H1 (cell line): ENCODE data around the gene RFXANK. TPM values are rescaled to one million over a fixed set of nuclear protein-coding genes. Genes with fewer than 3 reads are reported as not detected.

Experiments
- CTCF ChIA-PET: fragments of 300-600 bp; sonication (Branson Sonifier 250); formaldehyde crosslinking; loops from one replicate; lab custom pipeline; 2021; ENCODE audit not compliant: partially characterized antibody; lab: Charles Lee
- POLR2A ChIA-PET: fragments of 300-600 bp; sonication (Branson Sonifier 250); formaldehyde crosslinking; loops from one replicate; lab custom pipeline; 2021; ENCODE audit warnings: inconsistent platforms; ENCODE audit not compliant: partially characterized antibody; lab: Charles Lee
- DNase-seq, 2 experiments: peaks; one replicate each; pipeline versions ENCODE4 v3.0.0 to v3.0.0-alpha.2; 2010 to 2022; ENCODE audit warnings: low spot score in 2 of 2, low read depth in 1 of 2, mixed read lengths in 1 of 2
- FAIRE-seq: peaks from 2 replicates; lab custom pipeline; 2011; peaks lifted over from hg19 to GRCh38; lab: Jason Lieb, UNC
- H2AFZ ChIP-seq: 2 replicates; pipeline ENCODE4 v1.8.1; 2012; ENCODE audit warnings: low read length, inconsistent platforms
- H2AK5ac ChIP-seq: 2 replicates; pipeline ENCODE4 v1.6.1; 2013; ENCODE audit warnings: low read depth, low read length
- H2BK120ac ChIP-seq: replicated peaks from 2 replicates; pipeline ENCODE3; 2013; ENCODE audit warnings: low read depth, low read length, inconsistent platforms
- H2BK12ac ChIP-seq: 2 replicates; pipeline ENCODE4 v1.6.1; 2013; ENCODE audit warnings: low read depth, low read length
- H2BK15ac ChIP-seq: 2 replicates; pipeline ENCODE4 v1.6.1; 2013; ENCODE audit warnings: low read length
- H2BK20ac ChIP-seq: 2 replicates; pipeline ENCODE4 v1.6.1; 2013; ENCODE audit warnings: low read length
- H2BK5ac ChIP-seq: 2 replicates; pipeline ENCODE4 v1.6.1; 2013; ENCODE audit warnings: low read depth, low read length
- H3K14ac ChIP-seq: 2 replicates; pipeline ENCODE4 v1.6.1; 2013; ENCODE audit warnings: inconsistent platforms; ENCODE audit not compliant: insufficient read length
- H3K18ac ChIP-seq: 2 replicates; pipeline ENCODE4 v1.6.1; 2013; ENCODE audit warnings: low read length; ENCODE audit errors: extremely low read depth
- H3K23ac ChIP-seq: 2 replicates; pipeline ENCODE4 v1.6.1; 2013; ENCODE audit warnings: inconsistent platforms; ENCODE audit not compliant: insufficient read length
- H3K23me2 ChIP-seq: 2 replicates; pipeline ENCODE4 v1.6.1; 2013; ENCODE audit warnings: low read depth, low read length
- H3K27ac ChIP-seq: 2 replicates; pipeline ENCODE4 v1.6.1; 2011; ENCODE audit warnings: low read depth, low read length, inconsistent platforms
- H3K27me3 ChIP-seq, 4 experiments: replicated peaks in 1 of 4; 1 replicate in 1 of 4; 2 replicates in 3 of 4; pipeline versions ENCODE4 v1.6.1 to v1.8.1; 2011 to 2013; ENCODE audit warnings: low read length in 3 of 4, mild to moderate bottlenecking in 3 of 4, inconsistent platforms in 2 of 4, mixed read lengths in 2 of 4, moderate library complexity in 1 of 4; ENCODE audit not compliant: control insufficient read depth in 3 of 4, insufficient read depth in 3 of 4; ENCODE audit errors: extremely low read depth in 1 of 4
- H3K36me3 ChIP-seq, 4 experiments: 2 replicates each; pipeline versions ENCODE4 v1.6.1 to v1.8.1; 2011 to 2013; ENCODE audit warnings: mild to moderate bottlenecking in 4 of 4, low read length in 3 of 4, moderate library complexity in 2 of 4, control low read depth in 1 of 4, inconsistent platforms in 1 of 4; ENCODE audit not compliant: insufficient read depth in 4 of 4, control insufficient read depth in 2 of 4
- H3K4ac ChIP-seq: replicated peaks from 2 replicates; pipeline ENCODE3; 2013; ENCODE audit warnings: low read length, low read depth, mixed read lengths, inconsistent platforms; ENCODE audit not compliant: insufficient read length
- H3K4me1 ChIP-seq, 4 experiments: replicated peaks in 1 of 4; 1 replicate in 1 of 4; 2 replicates in 3 of 4; pipeline versions ENCODE4 v1.6.1 to v1.8.1; 2011 to 2013; ENCODE audit warnings: low read length in 3 of 4, inconsistent platforms in 2 of 4, mixed read lengths in 1 of 4; ENCODE audit not compliant: insufficient read depth in 4 of 4, control insufficient read depth in 3 of 4
- H3K4me2 ChIP-seq, 2 experiments: 2 replicates each; pipeline versions ENCODE4 v1.6.1 to v1.8.1; 2011 to 2013; ENCODE audit warnings: low read depth in 2 of 2, low read length in 2 of 2, control low read depth in 1 of 2, inconsistent platforms in 1 of 2, mild to moderate bottlenecking in 1 of 2; ENCODE audit not compliant: insufficient read depth in 1 of 2
- H3K4me3 ChIP-seq, 4 experiments: fragments of 200-600, 300-600 bp in 1 of 4; sonication (generic), shearing (Covaris generic), sonication (Bioruptor Twin) in 1 of 4; 2 replicates each; pipeline versions ENCODE4 v1.5.1 to v1.8.1; 2011 to 2016; ENCODE audit warnings: low read length in 4 of 4, low read depth in 3 of 4, control low read depth in 2 of 4, inconsistent platforms in 2 of 4, mild to moderate bottlenecking in 2 of 4, mixed read lengths in 1 of 4, moderate library complexity in 1 of 4; ENCODE audit not compliant: insufficient read depth in 2 of 4; ENCODE audit errors: extremely low read depth in 1 of 4
- H3K56ac ChIP-seq: replicated peaks from 2 replicates; pipeline ENCODE3; 2013; ENCODE audit warnings: low read depth, mild to moderate bottlenecking, mixed read lengths, low read length, inconsistent platforms; ENCODE audit not compliant: insufficient read length
- H3K79me1 ChIP-seq: 2 replicates; pipeline ENCODE4 v1.6.1; 2013; ENCODE audit warnings: low read depth, low read length, control low read depth
- H3K79me2 ChIP-seq, 2 experiments: 2 replicates each; pipeline versions ENCODE4 v1.6.1 to v1.8.1; 2012 to 2013; ENCODE audit warnings: low read length in 2 of 2, mild to moderate bottlenecking in 2 of 2, inconsistent platforms in 1 of 2; ENCODE audit not compliant: insufficient read depth in 2 of 2, control insufficient read depth in 1 of 2
- H3K9ac ChIP-seq, 4 experiments: replicated peaks in 1 of 4; 1 replicate in 1 of 4; 2 replicates in 3 of 4; pipeline versions ENCODE4 v1.6.1 to v1.8.1; 2011 to 2013; ENCODE audit warnings: low read depth in 3 of 4, low read length in 3 of 4, control low read depth in 2 of 4, mild to moderate bottlenecking in 2 of 4, moderate library complexity in 2 of 4, inconsistent platforms in 1 of 4; ENCODE audit errors: extremely low read depth in 1 of 4
- H3K9me3 ChIP-seq, 2 experiments: 2 replicates each; pipeline versions ENCODE4 v1.6.1 to v1.8.1; 2012 to 2013; ENCODE audit warnings: mild to moderate bottlenecking in 2 of 2, moderate library complexity in 2 of 2, control low read depth in 1 of 2, inconsistent platforms in 1 of 2, low read depth in 1 of 2, low read length in 1 of 2, mixed read lengths in 1 of 2; ENCODE audit not compliant: insufficient read depth in 2 of 2
- H4K20me1 ChIP-seq, 2 experiments: replicated peaks in 1 of 2; 2 replicates each; pipeline versions ENCODE3 to v1.8.1; 2011 to 2013; ENCODE audit warnings: inconsistent platforms in 2 of 2, low read length in 2 of 2, mild to moderate bottlenecking in 1 of 2; ENCODE audit not compliant: insufficient read depth in 2 of 2, control insufficient read depth in 1 of 2
- H4K5ac ChIP-seq: 2 replicates; pipeline ENCODE4 v1.6.1; 2013; ENCODE audit warnings: low read length, low read depth, mixed read lengths, inconsistent platforms; ENCODE audit not compliant: insufficient read length
- H4K8ac ChIP-seq: 2 replicates; pipeline ENCODE4 v1.8.0; 2013; ENCODE audit warnings: mild to moderate bottlenecking, moderate library complexity, low read length, inconsistent platforms; ENCODE audit not compliant: insufficient read depth; ENCODE audit errors: extremely low read depth
- H4K91ac ChIP-seq: replicated peaks from 2 replicates; pipeline ENCODE3; 2013; ENCODE audit warnings: low read length, mixed read lengths, inconsistent platforms; ENCODE audit not compliant: insufficient read length
- CBX5 ChIP-seq: fragments of 300-800, 300-1000 bp; sonication (generic); IDR thresholded peaks from 2 replicates; pipeline ENCODE4 v1.7.1; 2016; ENCODE audit warnings: antibody characterized with exemption, low read length, low read depth
- CHD1 ChIP-seq: IDR thresholded peaks from 2 replicates; pipeline ENCODE4 v1.6.1; 2012; ENCODE audit warnings: low read depth, low read length, improper control_type of control experiment
- EP300 ChIP-seq, 2 experiments: IDR thresholded peaks; 1 replicate in 1 of 2; 2 replicates in 1 of 2; pipeline ENCODE4 v1.6.1; 2011 to 2012; ENCODE audit warnings: low read depth in 2 of 2, low read length in 2 of 2, mild to moderate bottlenecking in 2 of 2, borderline replicate concordance in 1 of 2, inconsistent platforms in 1 of 2, moderate library complexity in 1 of 2
- GABPA ChIP-seq: IDR thresholded peaks from 2 replicates; pipeline ENCODE4 v1.6.1; 2011; ENCODE audit warnings: mild to moderate bottlenecking, low read length, moderate library complexity, borderline replicate concordance; ENCODE audit not compliant: insufficient read depth
- HDAC2 ChIP-seq, 2 experiments: fragments of 300-600 bp in 1 of 2; sonication (generic) in 1 of 2; IDR thresholded peaks; 2 replicates each; pipeline ENCODE4 v1.6.1; 2011 to 2012; ENCODE audit warnings: low read depth in 2 of 2, low read length in 2 of 2, mild to moderate bottlenecking in 2 of 2, moderate library complexity in 2 of 2, borderline replicate concordance in 1 of 2, inconsistent platforms in 1 of 2
- HDAC6 ChIP-seq: IDR thresholded peaks from one replicate; pipeline ENCODE4 v1.7.1; 2012; ENCODE audit warnings: low read depth, mild to moderate bottlenecking, inconsistent platforms, low read length, moderate library complexity
- RAD21 ChIP-seq, 2 experiments: IDR thresholded peaks in 1 of 2; conservative IDR thresholded peaks in 1 of 2; 2 replicates each; pipeline ENCODE4 v1.6.1; 2011; ENCODE audit warnings: low read depth in 2 of 2, low read length in 2 of 2, improper control_type of control experiment in 1 of 2, inconsistent platforms in 1 of 2, mild to moderate bottlenecking in 1 of 2, moderate library complexity in 1 of 2
- RFX5 ChIP-seq: IDR thresholded peaks from 2 replicates; pipeline ENCODE4 v1.6.1; 2011; ENCODE audit warnings: low read depth, low read length, improper control_type of control experiment, borderline replicate concordance
- TAF1 ChIP-seq: IDR thresholded peaks from 2 replicates; pipeline ENCODE4 v1.6.1; 2011; ENCODE audit warnings: mild to moderate bottlenecking, low read depth, low read length
- TEAD4 ChIP-seq: IDR thresholded peaks from 2 replicates; pipeline ENCODE4 v1.6.1; 2012; ENCODE audit warnings: low read depth, low read length, inconsistent platforms, mixed read lengths
- WGBS, 2 experiments: shearing (Covaris generic) in 1 of 2; methylation state at CpG; one replicate each; pipeline versions ENCODE4 v1.1.6 to v1.1.7; 2013 to 2015; ENCODE audit warnings: low lambda C conversion rate in 2 of 2, mixed read lengths in 2 of 2, inconsistent platforms in 1 of 2, low coverage in 1 of 2, missing lambda C conversion rate in 1 of 2; ENCODE audit not compliant: insufficient replicate concordance in 2 of 2, insufficient coverage in 1 of 2, insufficient read length in 1 of 2; ENCODE audit errors: extremely low coverage in 1 of 2, missing lambda C conversion rate in 1 of 2; 5-methylcytosine and 5-hydroxymethylcytosine counted together
- polyA plus RNA-seq, 7 experiments: library from polyadenylated mRNA; depleted of rRNA in 3 of 7; stranded (reverse) in 5 of 7; unstranded in 2 of 7; fragments of >200 nt in 5 of 7; fragments of 200-250 nt in 2 of 7; gene quantifications; 1 replicate in 5 of 7; 2 replicates in 1 of 7; 4 replicates in 1 of 7; pipeline versions ENCODE4 v1.2.1 to v1.2.3, GENCODE V29; 2011 to 2013; ENCODE audit warnings: missing spikeins in 2 of 7, mixed read lengths in 2 of 7
- total RNA-seq: library from RNA; stranded (reverse); fragmentation: NEBNext Ultra II Directional; extraction: Animal tissue kit (Norgen Biotek cat#: 25700); gene quantifications from 2 replicates; pipeline ENCODE4 v1.2.1, GENCODE V29; 2021

Gene RFXANK
- total and polyA plus RNA-seq, 2 of the 8 experiments (the other 6 are each of a cell fraction or from before 2014, with no cell fraction given), result 72.9 to 87.5 TPM

DNA sequence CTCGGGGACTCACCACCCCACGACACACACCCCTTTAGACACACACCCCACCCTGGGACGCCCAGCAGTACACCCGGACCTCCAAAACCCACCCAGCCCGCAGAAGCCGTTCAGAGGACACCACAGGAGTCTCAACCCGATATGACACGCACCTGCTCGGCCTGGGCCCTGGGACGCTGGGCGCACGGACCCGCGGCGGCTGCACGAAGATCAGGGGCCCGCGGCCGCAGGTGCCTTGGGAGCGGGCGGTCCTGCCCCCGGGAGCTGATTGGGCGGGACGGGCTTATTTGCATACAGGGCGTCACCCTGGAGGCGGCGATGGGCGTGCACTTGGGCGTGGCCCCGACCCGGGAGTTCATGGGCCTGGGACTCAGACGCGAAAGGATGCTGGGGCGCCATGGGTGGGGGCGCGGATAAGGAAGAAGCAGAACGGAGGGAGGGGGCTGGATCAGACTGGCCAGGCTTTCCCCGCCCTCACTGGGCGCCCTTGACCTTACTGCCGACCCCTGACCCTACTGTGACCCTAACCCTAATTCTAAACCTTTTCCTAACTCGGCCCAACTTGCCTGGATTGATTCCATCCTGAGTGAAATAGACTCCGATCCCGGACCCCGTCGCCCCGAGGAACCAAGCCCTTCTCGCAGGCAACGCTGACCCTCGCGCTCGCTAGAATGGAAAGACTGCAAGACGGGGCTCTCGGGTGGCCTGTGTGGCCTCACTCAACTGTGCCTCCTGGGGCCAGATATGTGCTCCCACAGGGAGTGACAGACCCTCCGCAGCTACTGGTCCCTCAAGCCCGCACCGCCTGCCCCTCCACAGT lies 21.8 kb upstream of the RFXANK start, which contains the start of gene MEF2B:
Gene MEF2B, minus strand, starts transcription at position 211 of the 820 bp plus-strand sequence. CDS start 19,528 bp downstream, outside the sequence.
- Histone ChIP-seq H2BK15ac (no peak within 1 kb of the TSS), H3K23ac (no peak within 1 kb of the TSS), H3K36me3 (no peaks in the 10 kb centered on the region; a peak in 1 of 8 replicates), H3K56ac (no peak within 1 kb of the TSS), H2AFZ (no peak within 1 kb of the TSS), H3K4ac (no peak within 1 kb of the TSS), H4K5ac (no peak within 1 kb of the TSS), H3K4me3 (peak within 1 kb of the TSS; percentile 15 to 59 (median 28); a peak in 7 of 8 replicates), H3K27me3 (peaks cover 2 to 16% (median 11%) of the 10 kb centered on the region in 4 experiments), H4K20me1 (peaks cover 0 to 8% of the 10 kb centered on the region in 2 experiments), H2BK120ac (no peak within 1 kb of the TSS), H3K18ac (no peak within 1 kb of the TSS; the same call in none of the 2 replicates), H2BK20ac (no peak within 1 kb of the TSS), H3K9me3 (no peaks in the 10 kb centered on the region), H3K23me2 (peaks cover 7% of the 10 kb centered on the region; the same call in 1 of the 2 replicates), H3K79me1 (no peaks in the 10 kb centered on the region), H4K91ac (no peak within 1 kb of the TSS), H3K4me2 (peak within 1 kb of the TSS; percentile 70 to 81), H3K4me1 (peaks cover 0 to 23% (median 11%) of the 10 kb centered on the region in 4 experiments; a peak in 6 of 7 replicates), H2AK5ac (peak within 1 kb of the TSS; percentile 14), H3K9ac (peak within 1 kb of the TSS in 1 of 4 experiments; percentile 26; a peak in 1 of 7 replicates), H2BK12ac (no peak within 1 kb of the TSS), H2BK5ac (peak within 1 kb of the TSS; percentile 18; the same call in 1 of the 2 replicates), H3K27ac (no peak within 1 kb of the TSS), H4K8ac (no peak within 1 kb of the TSS; the same call in 1 of the 2 replicates), H3K14ac (no peak within 1 kb of the TSS), H3K79me2 (no peaks in the 10 kb centered on the region)
- CTCF ChIA-PET, result interaction anchor here (0.6 to 7.1 kb wide), 7 partner anchors 10 to 1585 kb away, joined by 3 to 109 read pairs (median 4); no protein-coding TSS in a partner anchor
- FAIRE-seq (no peak), DNase-seq (peak; percentile 59 to 96)
- POLR2A ChIA-PET, result interaction anchor here (0.9 to 11.8 kb wide), 7 partner anchors 11 to 111 kb away, joined by 3 to 133 read pairs (median 5); no protein-coding TSS in a partner anchor
- WGBS, 2 experiments, result 19% methylated on average over 52 of the region's 56 CpGs; no CpG with 5 or more reads in 1 of the 2 experiments
- TF ChIP-seq RFX5 (no peak), TAF1 (peak; percentile 28; the same call in 1 of the 2 replicates), CBX5 (no peak), RAD21 (IDR thresholded peaks at IDR 0.05 in 1 of 2, conservative IDR thresholded peaks at IDR 0.05 in 1 of 2; ENCODE audit: low read depth in 2 of 2, low read length in 2 of 2) (0 out of 4 replicates have a peak, but pooled peaks of 1 of the 2 experiments have one; percentile 4), GABPA (0 out of 2 replicates have a peak, but pooled peaks have one; percentile 22), EP300 (IDR thresholded peaks at IDR 0.05; ENCODE audit: borderline replicate concordance in 1 of 2, low read depth in 2 of 2, low read length in 2 of 2) (no peak), HDAC6 (no peak), TEAD4 (no peak), HDAC2 (IDR thresholded peaks at IDR 0.05; ENCODE audit: borderline replicate concordance in 1 of 2, low read depth in 2 of 2, low read length in 2 of 2) (no peak), CHD1 (no peak)
